Nucleus accumbens (tissue), 56 donors: Measurements from ENCODE around the gene MOAP1.
"Not testable (repeated sequence)": the region's sequence is repeated elsewhere in the genome, so short reads cannot be mapped to it uniquely, and the experiment has no call there.

Experiments used
- DNase-seq, 56 donors: peaks; one replicate each; lab custom pipeline; 2025; lab: John Stamatoyannopoulos, UW

MOAP1 gene

GRCh38 chr14:93184391-93185348 lies at the start of gene MOAP1, which contains the start of gene LYSET:
TSS of gene MOAP1 (minus strand) at chr14:93184897. CDS start at chr14:93184242, 655 bp downstream.
TSS of gene LYSET (plus strand) at chr14:93185317. CDS start at chr14:93185406, 89 bp downstream.
- peak in 55 of 56 donors; percentile 24 to 92 (median 86) for DNase-seq

DNA sequence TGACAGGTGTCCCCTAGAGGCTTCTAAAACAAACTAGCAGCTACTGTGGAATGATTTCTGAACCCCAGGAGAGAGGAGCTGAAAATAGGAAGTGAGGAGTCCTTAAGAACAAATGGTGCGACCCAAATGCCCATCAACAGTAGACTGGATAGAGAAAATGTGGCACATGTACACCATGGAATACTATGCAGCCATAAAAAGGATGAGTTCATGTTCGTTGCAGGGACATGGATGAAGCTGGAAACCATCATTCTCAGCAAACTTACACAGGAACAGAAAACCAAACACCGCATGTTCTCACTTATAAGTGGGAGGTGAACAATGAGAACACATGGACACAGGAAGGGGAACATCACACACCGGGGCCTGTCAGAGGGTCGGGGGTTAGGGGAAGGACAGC lies 48.4 kb upstream of the MOAP1 start:
- not testable (repeated sequence) for DNase-seq

GRCh38 chr14:93232159-93232558 lies 47.5 kb upstream of the MOAP1 start:
- DNase-seq = no peak

GRCh38 chr14:93231129-93231979 lies 46.7 kb upstream of the MOAP1 start:
- DNase-seq = peak in 47 of 56 donors; percentile 9 to 79 (median 45)

DNA sequence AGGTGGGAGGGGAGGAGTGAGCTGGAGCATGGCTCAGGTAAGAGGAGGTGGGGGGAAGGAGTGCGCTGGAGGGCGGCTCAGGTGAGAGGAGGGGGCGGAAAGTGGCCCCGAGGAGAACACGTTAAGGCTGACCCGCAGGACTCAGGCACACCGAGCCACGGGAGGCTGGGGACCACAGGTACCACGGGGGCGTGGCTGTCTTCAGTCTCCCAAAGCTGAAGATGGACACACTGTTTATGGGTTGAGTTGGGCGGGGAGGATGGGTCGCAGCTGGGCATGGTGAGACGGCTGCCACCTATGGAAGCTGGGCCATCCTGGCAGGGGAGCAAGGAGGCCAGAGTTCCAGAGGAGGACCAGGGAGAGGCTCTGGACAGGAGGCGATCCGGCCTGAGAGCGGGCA lies 45.8 kb upstream of the MOAP1 start:
- no peak for DNase-seq

DNA sequence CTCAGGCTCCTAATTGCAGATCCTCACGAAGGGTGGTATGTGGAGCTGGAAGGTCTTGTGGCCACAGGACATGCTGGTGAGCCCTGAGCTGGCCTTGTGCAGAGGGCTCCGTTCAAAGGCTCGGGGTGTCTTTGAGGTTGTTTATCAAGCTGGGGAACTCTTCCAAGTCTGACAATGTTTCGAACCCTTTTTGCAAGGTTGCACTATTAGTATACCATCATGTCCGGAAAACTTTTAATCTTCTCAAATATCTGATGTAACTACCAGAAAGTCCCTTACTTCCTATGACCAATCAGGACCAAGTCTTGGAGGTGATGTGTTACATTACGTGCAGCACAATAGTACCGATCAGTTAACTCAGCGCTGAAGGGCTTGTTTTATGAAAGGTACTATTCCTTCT lies 43.9 kb upstream of the MOAP1 start:
- no peak for DNase-seq

DNA sequence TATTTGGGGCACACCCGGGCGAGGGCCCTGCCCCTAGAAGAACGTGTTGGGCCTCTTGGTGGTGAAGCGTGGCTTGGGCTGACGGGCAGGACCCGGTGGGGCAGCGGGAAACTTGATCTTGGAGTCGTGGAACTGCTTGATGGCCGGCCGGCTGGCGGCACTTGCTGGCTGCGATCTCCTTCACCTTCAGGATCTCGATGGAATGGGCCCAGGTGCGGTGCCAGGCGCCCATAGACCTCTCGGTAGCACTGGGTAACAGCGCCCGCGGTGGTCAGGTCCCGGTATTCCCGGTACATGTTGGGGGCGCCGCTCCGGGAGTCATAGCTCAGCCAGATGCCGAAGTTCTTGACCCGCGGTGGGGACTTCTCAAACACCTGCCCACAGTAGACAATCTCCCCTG lies 38.9 kb upstream of the MOAP1 start:
- no peak for DNase-seq

DNA sequence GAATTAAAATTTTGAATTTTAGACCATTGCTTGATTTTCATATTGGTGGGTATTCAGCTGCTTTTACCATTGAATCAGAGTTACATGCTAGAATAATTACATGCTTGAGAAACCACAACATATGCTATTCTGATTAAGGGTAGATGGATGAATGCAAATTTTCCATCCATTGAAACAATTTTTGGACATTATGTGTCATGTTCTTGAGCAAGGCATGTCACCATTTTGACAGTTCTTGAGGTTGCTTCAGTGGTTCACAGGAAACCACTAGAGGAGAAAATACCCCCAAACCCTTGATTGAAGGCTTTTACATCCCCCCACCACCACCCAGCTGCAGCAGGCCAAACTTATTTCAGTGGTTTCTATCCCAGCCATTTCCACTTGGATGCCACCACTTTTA lies 35.8 kb upstream of the MOAP1 start:
- DNase-seq = no peak

- peak in 7 of 56 donors; percentile 4 to 32 (median 9) for DNase-seq
Observed at GRCh38 chr14:93219103-93219726, 34.5 kb upstream of the MOAP1 start.

- DNase-seq = no peak
Observed at GRCh38 chr14:93214598-93214997, 29.9 kb upstream of the MOAP1 start.

GRCh38 chr14:93212432-93212831 lies 27.7 kb upstream of the MOAP1 start:
- no peak for DNase-seq

GRCh38 chr14:93207468-93208308 lies 23.0 kb upstream of the MOAP1 start:
- peak in 42 of 56 donors; percentile 9 to 78 (median 64) for DNase-seq

DNA sequence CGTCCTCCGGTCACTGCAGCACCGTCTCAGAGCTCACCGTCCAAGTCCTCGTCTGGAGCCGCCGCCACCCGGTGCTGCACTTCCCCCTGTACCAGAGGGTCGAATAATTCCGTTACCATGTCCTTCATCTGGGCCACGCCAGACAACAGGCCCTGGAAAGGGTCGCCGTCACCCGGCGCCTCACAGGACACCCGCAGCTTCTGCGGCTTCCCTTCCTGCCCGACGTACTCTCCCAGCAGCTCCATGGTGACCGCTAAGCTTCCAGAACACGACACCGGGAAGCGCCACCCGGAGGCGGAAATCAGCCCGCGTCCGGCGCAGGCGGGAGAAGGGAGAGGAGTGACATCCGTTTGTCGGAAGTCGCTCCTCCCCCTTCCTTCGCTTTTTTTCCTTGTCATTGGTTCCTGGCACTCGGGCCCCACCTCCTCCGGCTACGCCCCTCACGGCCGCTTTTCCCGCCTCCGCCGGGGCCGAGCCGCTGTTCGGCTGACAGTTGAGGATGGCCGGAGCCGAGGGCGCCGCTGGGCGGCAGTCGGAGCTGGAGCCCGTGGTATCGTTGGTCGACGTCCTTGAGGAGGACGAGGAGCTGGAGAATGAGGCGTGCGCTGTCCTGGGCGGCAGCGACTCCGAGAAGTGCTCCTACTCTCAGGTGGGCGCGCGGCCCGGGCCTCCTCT lies 22.2 kb upstream of the MOAP1 start, which contains the start of the genes GON7 and UBR7:
Gene GON7 (minus strand): TSS at position 273 of the 675 bp plus-strand sequence. CDS start 28 bp downstream, at position 245.
Gene UBR7 (plus strand): TSS at position 464 of the 675 bp plus-strand sequence. CDS start 36 bp downstream, at position 500.
- peak; percentile 51 to 97 (median 94) for DNase-seq

- DNase-seq = no peak
Observed at GRCh38 chr14:93201155-93201704, 16.5 kb upstream of the MOAP1 start.

DNA sequence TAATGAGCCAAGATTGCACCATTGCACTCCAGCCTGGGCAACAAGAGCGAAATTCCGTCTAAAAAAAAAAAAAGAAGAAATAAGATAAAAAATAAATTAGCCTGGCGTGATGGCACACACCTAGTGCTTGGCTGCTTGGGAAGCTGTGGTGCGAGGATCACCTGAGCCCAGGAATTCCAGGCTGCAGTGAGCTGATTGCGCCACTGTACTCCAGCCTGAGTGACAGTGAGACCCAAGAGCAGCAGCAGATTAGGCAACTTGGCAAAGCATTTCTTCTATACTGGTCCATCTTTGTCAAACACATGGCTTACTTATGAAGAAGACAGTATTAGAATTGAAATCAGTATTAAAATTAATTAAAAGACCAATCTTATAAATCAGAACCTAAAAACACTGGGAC lies 15.9 kb upstream of the MOAP1 start:
- DNase-seq = no peak

GRCh38 chr14:93199031-93199430 lies 14.3 kb upstream of the MOAP1 start:
- no peak for DNase-seq

DNA sequence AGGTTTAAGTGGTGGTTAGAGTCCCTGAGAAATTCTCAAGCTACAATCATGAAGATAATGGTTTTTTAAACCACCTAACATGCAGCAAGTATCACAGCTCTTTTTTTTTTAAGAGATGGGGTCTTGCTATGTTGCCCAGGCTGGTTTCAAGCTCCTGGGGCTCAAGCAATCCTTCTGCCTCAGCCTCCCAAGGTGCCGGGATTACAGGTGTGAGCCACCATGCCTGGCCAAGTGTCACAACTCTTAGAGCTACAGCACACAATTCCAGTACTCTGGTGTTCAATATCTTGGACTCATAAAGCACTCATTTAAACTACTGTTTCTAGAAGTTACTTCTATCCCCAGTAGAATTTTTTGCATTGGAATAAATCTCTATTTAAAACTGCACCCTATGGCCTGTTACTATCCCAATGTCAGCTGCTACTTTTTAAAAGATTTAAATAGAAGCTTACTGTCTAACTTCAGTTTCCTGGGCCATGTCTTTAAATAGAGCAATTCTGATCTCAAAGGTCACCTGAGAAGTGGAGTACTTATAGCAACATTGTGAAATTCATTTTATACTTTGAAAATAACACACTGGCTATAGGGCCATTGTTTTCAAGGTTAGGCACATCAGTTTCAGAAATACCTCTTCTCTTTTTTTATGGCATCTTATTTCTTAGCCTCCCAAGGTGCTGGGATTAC lies 10.8 kb upstream of the MOAP1 start:
- DNase-seq = no peak

GRCh38 chr14:93186956-93187355 lies 2.3 kb upstream of the MOAP1 start:
- DNase-seq = no peak
